ENCODE measurements around the gene DPH1. TPM values are rescaled to one million over a fixed set of nuclear protein-coding genes. Genes with fewer than 3 reads are reported as not detected.

DPH1 gene
- total RNA-seq, 5 donors from 2014 or later (not counting 1 experiment from before 2014, with no cell fraction given): 84.6 to 116 (median 94.2) TPM

- peak; percentile 33 to 85 (median 67) for DNase-seq
- no peaks in the 10 kb centered on the region for H3K9me3 Mint-ChIP-seq
- peaks cover 19 to 28% (median 21%) of the 10 kb centered on the region in 3 donors for H3K4me1 Mint-ChIP-seq
- H3K27me3 ChIP-seq (replicated peaks in 1 of 2; ENCODE audit: control insufficient read depth in 2 of 2, extremely low read depth in 1 of 2, insufficient read depth in 2 of 2, low read length in 1 of 2): peaks cover 2 to 82% of the 10 kb centered on the region in 2 experiments
- peaks cover 9 to 25% of the 10 kb centered on the region in 2 donors for H3K27me3 Mint-ChIP-seq
- H3K4me3 Mint-ChIP-seq: peak within 1 kb of the TSS; percentile 78 to 81 (median 80)
- H3K4me3 ChIP-seq (ENCODE audit: control insufficient read depth in 1 of 2, extremely low read depth in 1 of 2, low read length in 1 of 2): peak within 1 kb of the TSS; percentile 46 to 80
- no peaks in the 10 kb centered on the region for H3K36me3 Mint-ChIP-seq
- no peaks in the 10 kb centered on the region for H3K9me3 ChIP-seq
- ChIA-PET CTCF (interaction anchor here (0.6 to 0.8 kb wide), 4 partner anchors 9 to 391 kb away, joined by 3 to 4 read pairs (median 4); no protein-coding TSS in a partner anchor), POLR2A (interaction anchor here (0.6 kb wide), 2 partner anchors 11 to 193 kb away, joined by 4 to 10 read pairs; no protein-coding TSS in a partner anchor)
- peak within 1 kb of the TSS in 1 of 2 donors; percentile 70 for H3K27ac Mint-ChIP-seq
- ATAC-seq (replicated peaks in 1 of 4): peak; percentile 60 to 72 (median 68)
- WGBS (ENCODE audit: insufficient coverage): under 1% methylated on average over 46 of the region's 47 CpGs
- no peaks in the 10 kb centered on the region for H3K36me3 ChIP-seq (ENCODE audit: control insufficient read depth in 2 of 2, extremely low read depth in 1 of 2, insufficient read depth in 1 of 2, low read length in 1 of 2)
- H3K27ac ChIP-seq (ENCODE audit: low read length): no peak within 1 kb of the TSS
- peaks cover 8 to 45% of the 10 kb centered on the region in 2 experiments for H3K4me1 ChIP-seq (ENCODE audit: control insufficient read depth in 1 of 2, extremely low read depth in 1 of 2, insufficient read depth in 2 of 2, low read length in 2 of 2)
Measured at GRCh38 chr17:2025220-2025621, 4.7 kb upstream of the DPH1 start, which contains the start of gene RTN4RL1. Gene RTN4RL1, minus strand, starts transcription at chr17:2025334. Its CDS starts 469 bp downstream, at chr17:2024865.

GRCh38 chr17:2025622-2026309 is 4.2 kb upstream of the DPH1 start:
- peak overlapping the region; percentile 78 to 81 (median 80) for H3K4me3 Mint-ChIP-seq
- H3K27ac Mint-ChIP-seq: no peak overlapping the region
- Histone ChIP-seq H3K27me3 (replicated peaks in 1 of 2; ENCODE audit: control insufficient read depth in 2 of 2, extremely low read depth in 1 of 2, insufficient read depth in 2 of 2, low read length in 1 of 2) (peaks cover 2 to 78% of the 10 kb centered on the region in 2 experiments), H3K9me3 (no peaks in the 10 kb centered on the region), H3K27ac (ENCODE audit: low read length) (no peak overlapping the region), H3K36me3 (ENCODE audit: control insufficient read depth in 2 of 2, extremely low read depth in 1 of 2, insufficient read depth in 1 of 2, low read length in 1 of 2) (no peaks in the 10 kb centered on the region), H3K4me1 (ENCODE audit: control insufficient read depth in 1 of 2, extremely low read depth in 1 of 2, insufficient read depth in 2 of 2, low read length in 2 of 2) (peaks cover 12 to 50% of the 10 kb centered on the region in 2 experiments), H3K4me3 (ENCODE audit: control insufficient read depth in 1 of 2, extremely low read depth in 1 of 2, low read length in 1 of 2) (peak overlapping the region; percentile 46 to 54)
- 4% methylated on average over 38 of the region's 55 CpGs for WGBS (ENCODE audit: insufficient coverage)
- H3K4me1 Mint-ChIP-seq: peaks cover 22 to 34% (median 27%) of the 10 kb centered on the region in 3 donors
- DNase-seq (peak in 3 of 35 experiments; percentile 13 to 49 (median 29)), ATAC-seq (replicated peaks in 1 of 4) (no peak)
- ChIA-PET POLR2A (interaction anchor here (0.6 kb wide), 2 partner anchors 12 to 192 kb away, joined by 4 to 10 read pairs; no protein-coding TSS in a partner anchor), CTCF (interaction anchor here in 1 of 2 donors (0.6 to 0.8 kb wide), 3 partner anchors 9 to 390 kb away, joined by 3 to 4 read pairs (median 4); no protein-coding TSS in a partner anchor)
- H3K27me3 Mint-ChIP-seq: peaks cover 9 to 25% of the 10 kb centered on the region in 2 donors
- no peaks in the 10 kb centered on the region for H3K36me3 Mint-ChIP-seq
- no peaks in the 10 kb centered on the region for H3K9me3 Mint-ChIP-seq

GRCh38 chr17:2027528-2028233 is 2.3 kb upstream of the DPH1 start:
- H3K27ac Mint-ChIP-seq: no peak overlapping the region
- H3K36me3 Mint-ChIP-seq: no peaks in the 10 kb centered on the region
- Histone ChIP-seq H3K36me3 (ENCODE audit: control insufficient read depth in 2 of 2, extremely low read depth in 1 of 2, insufficient read depth in 1 of 2, low read length in 1 of 2) (peaks cover 0 to 4% of the 10 kb centered on the region in 2 donors), H3K27ac (ENCODE audit: low read length) (no peak overlapping the region), H3K4me1 (ENCODE audit: control insufficient read depth in 1 of 2, extremely low read depth in 1 of 2, insufficient read depth in 2 of 2, low read length in 2 of 2) (peaks cover 14 to 59% of the 10 kb centered on the region in 2 experiments), H3K4me3 (ENCODE audit: control insufficient read depth in 1 of 2, extremely low read depth in 1 of 2, low read length in 1 of 2) (no peak overlapping the region), H3K27me3 (replicated peaks in 1 of 2; ENCODE audit: control insufficient read depth in 2 of 2, extremely low read depth in 1 of 2, insufficient read depth in 2 of 2, low read length in 1 of 2) (peaks cover 2 to 64% of the 10 kb centered on the region in 2 experiments), H3K9me3 (no peaks in the 10 kb centered on the region)
- H3K4me1 Mint-ChIP-seq: peaks cover 26 to 40% (median 31%) of the 10 kb centered on the region in 3 donors
- H3K9me3 Mint-ChIP-seq: no peaks in the 10 kb centered on the region
- CTCF ChIA-PET: interaction anchor here in 1 of 2 donors (0.6 kb wide), 1 partner anchor 26 kb away, joined by 3 read pairs; no protein-coding TSS in a partner anchor
- H3K4me3 Mint-ChIP-seq: peak overlapping the region in 1 of 3 donors; percentile 4
- H3K27me3 Mint-ChIP-seq: peaks cover 9 to 23% of the 10 kb centered on the region in 2 donors
- POLR2A ChIA-PET: interaction anchor here in 1 of 2 donors (0.6 kb wide), 1 partner anchor 19 kb away, joined by 3 read pairs; no protein-coding TSS in a partner anchor
- WGBS (ENCODE audit: insufficient coverage): 68% methylated on average over 6 of the region's 11 CpGs
- DNase-seq: no peak
- ATAC-seq (replicated peaks in 1 of 4): no peak

- CTCF ChIA-PET: interaction anchor here in 1 of 2 donors (0.6 kb wide), 1 partner anchor 25 kb away, joined by 3 read pairs; no protein-coding TSS in a partner anchor
- POLR2A ChIA-PET: no interaction called here
- Histone ChIP-seq H3K36me3 (ENCODE audit: control insufficient read depth in 2 of 2, extremely low read depth in 1 of 2, insufficient read depth in 1 of 2, low read length in 1 of 2) (peaks cover 0 to 5% of the 10 kb centered on the region in 2 donors), H3K4me1 (ENCODE audit: control insufficient read depth in 1 of 2, extremely low read depth in 1 of 2, insufficient read depth in 2 of 2, low read length in 2 of 2) (peaks cover 10 to 54% of the 10 kb centered on the region in 2 experiments), H3K9me3 (no peaks in the 10 kb centered on the region), H3K27ac (ENCODE audit: low read length) (no peak overlapping the region), H3K27me3 (replicated peaks in 1 of 2; ENCODE audit: control insufficient read depth in 2 of 2, extremely low read depth in 1 of 2, insufficient read depth in 2 of 2, low read length in 1 of 2) (peaks cover 2 to 59% of the 10 kb centered on the region in 2 experiments), H3K4me3 (ENCODE audit: control insufficient read depth in 1 of 2, extremely low read depth in 1 of 2, low read length in 1 of 2) (no peak overlapping the region)
- H3K27me3 Mint-ChIP-seq: peaks cover 9 to 23% of the 10 kb centered on the region in 2 donors
- H3K4me3 Mint-ChIP-seq: peak overlapping the region in 2 of 3 donors; percentile 30 to 59
- H3K27ac Mint-ChIP-seq: no peak overlapping the region
- ATAC-seq (replicated peaks in 1 of 4) (no peak), DNase-seq (no peak)
- H3K4me1 Mint-ChIP-seq: peaks cover 20 to 41% (median 26%) of the 10 kb centered on the region in 3 donors
- peaks cover 4% of the 10 kb centered on the region for H3K36me3 Mint-ChIP-seq
- no peaks in the 10 kb centered on the region for H3K9me3 Mint-ChIP-seq
- WGBS (ENCODE audit: insufficient coverage): no CpG with 5 or more reads among the region's 5 CpGs
Measured at GRCh38 chr17:2028234-2028614, 1.7 kb upstream of the DPH1 start.

- H3K27ac Mint-ChIP-seq: no peak overlapping the region
- H3K36me3 Mint-ChIP-seq: peaks cover 6% of the 10 kb centered on the region
- ATAC-seq (replicated peaks in 1 of 4): no peak
- H3K4me3 ChIP-seq (ENCODE audit: control insufficient read depth in 1 of 2, extremely low read depth in 1 of 2, low read length in 1 of 2): no peak overlapping the region
- WGBS (ENCODE audit: insufficient coverage): 76% methylated on average over 5 of the region's 6 CpGs
- H3K9me3 Mint-ChIP-seq: no peaks in the 10 kb centered on the region
- H3K27me3 Mint-ChIP-seq: peaks cover 9 to 23% of the 10 kb centered on the region in 2 donors
- no peak for DNase-seq
- peaks cover 8 to 54% of the 10 kb centered on the region in 2 experiments for H3K4me1 ChIP-seq (ENCODE audit: control insufficient read depth in 1 of 2, extremely low read depth in 1 of 2, insufficient read depth in 2 of 2, low read length in 2 of 2)
- H3K4me3 Mint-ChIP-seq: peak overlapping the region in 1 of 3 donors; percentile 30
- ChIA-PET CTCF (no interaction called here), POLR2A (no interaction called here)
- H3K4me1 Mint-ChIP-seq: peaks cover 17 to 41% (median 25%) of the 10 kb centered on the region in 3 donors
- peaks cover 4 to 10% of the 10 kb centered on the region in 2 donors for H3K36me3 ChIP-seq (ENCODE audit: control insufficient read depth in 2 of 2, extremely low read depth in 1 of 2, insufficient read depth in 1 of 2, low read length in 1 of 2)
- no peaks in the 10 kb centered on the region for H3K9me3 ChIP-seq
- peaks cover 2 to 54% of the 10 kb centered on the region in 2 experiments for H3K27me3 ChIP-seq (replicated peaks in 1 of 2; ENCODE audit: control insufficient read depth in 2 of 2, extremely low read depth in 1 of 2, insufficient read depth in 2 of 2, low read length in 1 of 2)
- H3K27ac ChIP-seq (ENCODE audit: low read length): no peak overlapping the region
Measured at GRCh38 chr17:2028737-2029136, 1.2 kb upstream of the DPH1 start.
